PFSK-1 (cell line): ENCODE results near the gene STT3A.

ENCODE experiments used
- FOXP2 ChIP-seq: optimal IDR thresholded peaks from 2 replicates; pipeline ENCODE3; 2011; ENCODE audit warnings: borderline replicate concordance, control low read depth, inconsistent platforms; ENCODE audit not compliant: insufficient read depth; ENCODE audit errors: extremely low read length, extremely low read depth
- POLR2AphosphoS5 ChIP-seq: IDR thresholded peaks from 2 replicates; pipeline ENCODE4 v1.6.1; 2012; ENCODE audit warnings: low read depth, mild to moderate bottlenecking, control low read depth, low read length, moderate library complexity
- SIN3A ChIP-seq: IDR thresholded peaks from 2 replicates; pipeline ENCODE4 v1.6.1; 2012; ENCODE audit warnings: mild to moderate bottlenecking, low read length, moderate library complexity, borderline replicate concordance; ENCODE audit not compliant: insufficient read depth
- TAF1 ChIP-seq: IDR thresholded peaks from 2 replicates; pipeline ENCODE4 v1.6.1; 2012; ENCODE audit warnings: low read length, control low read depth, borderline replicate concordance; ENCODE audit not compliant: insufficient read depth
- TF ChIP-seq, protein P1 (sequence below), 2 experiments: IDR thresholded peaks; 2 replicates each; pipeline versions ENCODE4 v1.6.1 to v1.8.0; 2011 to 2012; ENCODE audit warnings: low read depth in 2 of 2, low read length in 2 of 2, control low read depth in 1 of 2, inconsistent platforms in 1 of 2, mild to moderate bottlenecking in 1 of 2, moderate library complexity in 1 of 2; ENCODE audit not compliant: insufficient read depth in 1 of 2

STT3A gene

GRCh38 chr11:125587480-125587879 lies 5.2 kb upstream of the STT3A start:
- TF ChIP-seq TAF1 (no peak), FOXP2 (no peak), POLR2AphosphoS5 (no peak), SIN3A (no peak)
- TF ChIP-seq, protein P1, sequence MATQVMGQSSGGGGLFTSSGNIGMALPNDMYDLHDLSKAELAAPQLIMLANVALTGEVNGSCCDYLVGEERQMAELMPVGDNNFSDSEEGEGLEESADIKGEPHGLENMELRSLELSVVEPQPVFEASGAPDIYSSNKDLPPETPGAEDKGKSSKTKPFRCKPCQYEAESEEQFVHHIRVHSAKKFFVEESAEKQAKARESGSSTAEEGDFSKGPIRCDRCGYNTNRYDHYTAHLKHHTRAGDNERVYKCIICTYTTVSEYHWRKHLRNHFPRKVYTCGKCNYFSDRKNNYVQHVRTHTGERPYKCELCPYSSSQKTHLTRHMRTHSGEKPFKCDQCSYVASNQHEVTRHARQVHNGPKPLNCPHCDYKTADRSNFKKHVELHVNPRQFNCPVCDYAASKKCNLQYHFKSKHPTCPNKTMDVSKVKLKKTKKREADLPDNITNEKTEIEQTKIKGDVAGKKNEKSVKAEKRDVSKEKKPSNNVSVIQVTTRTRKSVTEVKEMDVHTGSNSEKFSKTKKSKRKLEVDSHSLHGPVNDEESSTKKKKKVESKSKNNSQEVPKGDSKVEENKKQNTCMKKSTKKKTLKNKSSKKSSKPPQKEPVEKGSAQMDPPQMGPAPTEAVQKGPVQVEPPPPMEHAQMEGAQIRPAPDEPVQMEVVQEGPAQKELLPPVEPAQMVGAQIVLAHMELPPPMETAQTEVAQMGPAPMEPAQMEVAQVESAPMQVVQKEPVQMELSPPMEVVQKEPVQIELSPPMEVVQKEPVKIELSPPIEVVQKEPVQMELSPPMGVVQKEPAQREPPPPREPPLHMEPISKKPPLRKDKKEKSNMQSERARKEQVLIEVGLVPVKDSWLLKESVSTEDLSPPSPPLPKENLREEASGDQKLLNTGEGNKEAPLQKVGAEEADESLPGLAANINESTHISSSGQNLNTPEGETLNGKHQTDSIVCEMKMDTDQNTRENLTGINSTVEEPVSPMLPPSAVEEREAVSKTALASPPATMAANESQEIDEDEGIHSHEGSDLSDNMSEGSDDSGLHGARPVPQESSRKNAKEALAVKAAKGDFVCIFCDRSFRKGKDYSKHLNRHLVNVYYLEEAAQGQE (IDR thresholded peaks at IDR 0.05; ENCODE audit: insufficient read depth in 1 of 2, low read depth in 2 of 2, low read length in 2 of 2), result no peak

DNA sequence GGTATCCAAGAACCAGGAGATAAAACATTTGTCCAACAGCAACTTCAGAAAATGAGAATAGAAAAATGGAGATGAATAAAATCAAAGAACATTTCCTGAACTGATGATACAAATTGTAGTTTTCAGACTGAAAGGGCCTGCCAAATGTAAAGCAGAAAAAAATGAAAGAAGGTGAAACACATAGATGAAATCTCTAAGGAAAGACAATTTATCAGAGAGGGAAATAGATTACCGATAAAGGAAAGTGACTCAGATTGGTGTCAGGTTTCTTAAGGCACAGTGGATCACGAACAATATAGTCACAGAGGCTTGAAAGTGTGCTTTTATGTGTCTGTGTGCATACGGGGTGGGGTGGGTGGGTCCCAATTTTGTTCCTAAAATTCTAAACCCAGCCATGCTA lies 4.1 kb upstream of the STT3A start:
- no peak for TF ChIP-seq TAF1
- no peak for TF ChIP-seq FOXP2
- TF ChIP-seq, protein P1 (IDR thresholded peaks at IDR 0.05; ENCODE audit: insufficient read depth in 1 of 2, low read depth in 2 of 2, low read length in 2 of 2), result no peak
- TF ChIP-seq POLR2AphosphoS5, result no peak
- TF ChIP-seq SIN3A, result no peak

- no peak for TF ChIP-seq SIN3A
- TF ChIP-seq FOXP2, result no peak
- no peak for TF ChIP-seq POLR2AphosphoS5
- TF ChIP-seq, protein P1 (IDR thresholded peaks at IDR 0.05; ENCODE audit: insufficient read depth in 1 of 2, low read depth in 2 of 2, low read length in 2 of 2), result no peak
- TF ChIP-seq TAF1, result no peak
Observed at GRCh38 chr11:125591649-125592304, 875 bp upstream of the STT3A start.

DNA sequence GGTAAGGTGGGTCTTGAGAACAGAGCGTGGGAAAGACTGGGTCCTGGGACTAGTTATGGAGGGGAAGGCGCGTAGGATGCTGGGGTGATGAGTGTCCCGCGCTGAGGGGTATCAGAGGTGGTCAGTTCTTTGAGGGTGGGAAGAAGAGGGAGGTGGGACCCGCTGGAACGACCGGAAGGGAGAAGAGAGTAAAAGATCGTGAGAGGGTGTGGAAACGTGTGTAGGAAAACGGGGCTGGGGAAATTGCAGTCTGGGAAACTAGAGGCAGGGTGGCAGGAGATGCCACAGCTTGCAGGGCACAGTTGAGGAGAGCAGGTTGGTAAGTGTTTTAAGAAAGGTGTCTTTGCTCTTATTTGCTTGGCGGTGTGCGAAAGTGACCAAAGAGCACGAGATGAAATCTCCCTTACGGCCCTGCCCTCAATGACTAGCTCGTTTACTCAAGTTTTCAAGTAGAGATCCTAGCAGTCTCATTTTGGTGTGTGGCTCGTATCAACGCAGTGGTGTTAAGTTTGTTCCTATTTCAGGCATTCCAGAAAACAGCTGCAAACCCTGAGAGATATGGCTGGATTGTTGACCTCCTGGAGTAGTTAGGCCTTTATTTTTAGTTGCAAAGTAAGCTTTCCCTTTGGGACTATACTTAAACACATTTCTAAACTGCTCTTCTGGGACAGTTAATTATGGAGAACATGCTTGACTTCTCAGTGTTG lies 615 bp downstream of the STT3A start:
- no peak for TF ChIP-seq FOXP2
- TF ChIP-seq POLR2AphosphoS5, result no peak
- no peak for TF ChIP-seq TAF1
- TF ChIP-seq SIN3A, result no peak
- TF ChIP-seq, protein P1 (IDR thresholded peaks at IDR 0.05; ENCODE audit: insufficient read depth in 1 of 2, low read depth in 2 of 2, low read length in 2 of 2), result no peak
